Psoas muscle (tissue), 8 donors: ENCODE data around the gene CDK14. TPM values are rescaled to one million over a fixed set of nuclear protein-coding genes. Genes with fewer than 3 reads are reported as not detected.

Experiments
- ATAC-seq, 4 donors: fragments of 200-7000 bp; cut with Tn5 transposase; one replicate each; pipeline ENCODE4 v1.9.1; 2020; ENCODE audit warnings: moderate library complexity in 3 of 4, mild to moderate bottlenecking in 2 of 4
- DNase-seq, 2 donors: peaks; one replicate each; pipeline ENCODE4 v3.0.0-alpha.2; 2020
- H3K27ac ChIP-seq: fragments of 200-600 bp; one replicate; pipeline ENCODE4 v1.8.0; 2022
- H3K27me3 ChIP-seq, 3 donors: fragments of 200-600 bp in 1 of 3; one replicate each; pipeline versions ENCODE4 v1.6.1 to v1.8.0; 2013 to 2022; ENCODE audit warnings: low read length in 2 of 3, mild to moderate bottlenecking in 2 of 3, moderate library complexity in 1 of 3; ENCODE audit not compliant: insufficient read depth in 3 of 3
- H3K36me3 ChIP-seq, 2 donors: fragments of 200-600 bp in 1 of 2; one replicate each; pipeline versions ENCODE4 v1.6.1 to v1.8.0; 2013 to 2022; ENCODE audit warnings: low read depth in 1 of 2, mild to moderate bottlenecking in 1 of 2, moderate library complexity in 1 of 2; ENCODE audit not compliant: insufficient read depth in 1 of 2
- H3K4me1 ChIP-seq: fragments of 200-600 bp; one replicate; pipeline ENCODE4 v1.8.0; 2022
- H3K4me3 ChIP-seq: fragments of 200-600 bp; one replicate; pipeline ENCODE4 v1.8.0; 2022; ENCODE audit warnings: mild to moderate bottlenecking
- H3K9me3 ChIP-seq: fragments of 200-600 bp; one replicate; pipeline ENCODE4 v1.8.0; 2022
- WGBS, 3 donors: extraction: QIAGEN DNeasy Blood & Tissue Kit; methylation state at CpG; one replicate each; pipeline versions ENCODE4 v1.1.6 to v1.1.7; 2013; 5-methylcytosine and 5-hydroxymethylcytosine counted together
- intact Hi-C, 2 donors: fragments of 100-400 bp; cut with DNase I; formaldehyde crosslinking; loops; one replicate each; pipeline versions ENCODE4 v1.11.0 to v1.14.2; 2022
- polyA plus RNA-seq, 3 donors: library from polyadenylated mRNA; stranded (reverse); fragments of 200-250 nt; gene quantifications; one replicate each; pipeline ENCODE4 v1.2.3, GENCODE V29; 2013
- total RNA-seq, 4 donors: library from RNA; stranded (reverse); fragmentation: NEBNext Ultra II Directional in 2 of 4; extraction: Animal tissue kit (Norgen Biotek cat#: 25700) in 2 of 4; gene quantifications; one replicate each; pipeline versions ENCODE4 v1.2.1 to v1.2.4, GENCODE V29; 2021 to 2023
- TF ChIP-seq, protein P1 (sequence below): fragments of 200-600 bp; IDR thresholded peaks from one replicate; pipeline ENCODE4 v1.8.0; 2022; ENCODE audit warnings: antibody characterized with exemption
- donor health status: healthy with polysubstance abuse.
- donor health status: DM: no; HTN: no; CAD: no; lungs with moderate emphysema.
- donor health status: Bipolar disorder and iron deficiency.
- donor health status: healthy.
- donor health status: DM: yes; HTN: yes; CAD: no.
- donor health status: DM: no; HTN: no; CAD: no.
- donor health status: DM: no; HTN: no; CAD: no.
- donor health status: DM: yes; HTN: yes; CAD: no.

CDK14 gene
- total and polyA plus RNA-seq, 7 donors = 1.7 to 16.6 (median 10.6) TPM

DNA sequence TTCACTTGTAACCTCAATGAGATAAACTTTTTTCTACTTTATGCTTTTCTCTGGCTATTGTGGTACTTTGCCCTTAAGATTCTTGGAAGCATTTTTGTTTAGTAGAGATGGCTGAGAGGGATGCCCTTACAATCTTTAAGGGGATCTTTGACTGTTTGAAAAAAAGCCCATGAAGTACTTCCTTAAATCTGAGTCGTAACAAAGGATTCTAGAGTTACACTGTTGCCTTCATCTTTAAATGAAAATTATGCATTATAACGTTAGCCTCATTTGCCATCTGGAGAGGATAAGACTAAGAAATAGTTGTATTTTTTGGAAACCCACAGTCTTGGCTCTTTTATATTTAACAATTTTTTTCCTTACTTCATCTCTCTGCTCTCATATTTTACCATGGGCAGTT lies 630.3 kb downstream of the CDK14 start:
- TF ChIP-seq, protein P1, sequence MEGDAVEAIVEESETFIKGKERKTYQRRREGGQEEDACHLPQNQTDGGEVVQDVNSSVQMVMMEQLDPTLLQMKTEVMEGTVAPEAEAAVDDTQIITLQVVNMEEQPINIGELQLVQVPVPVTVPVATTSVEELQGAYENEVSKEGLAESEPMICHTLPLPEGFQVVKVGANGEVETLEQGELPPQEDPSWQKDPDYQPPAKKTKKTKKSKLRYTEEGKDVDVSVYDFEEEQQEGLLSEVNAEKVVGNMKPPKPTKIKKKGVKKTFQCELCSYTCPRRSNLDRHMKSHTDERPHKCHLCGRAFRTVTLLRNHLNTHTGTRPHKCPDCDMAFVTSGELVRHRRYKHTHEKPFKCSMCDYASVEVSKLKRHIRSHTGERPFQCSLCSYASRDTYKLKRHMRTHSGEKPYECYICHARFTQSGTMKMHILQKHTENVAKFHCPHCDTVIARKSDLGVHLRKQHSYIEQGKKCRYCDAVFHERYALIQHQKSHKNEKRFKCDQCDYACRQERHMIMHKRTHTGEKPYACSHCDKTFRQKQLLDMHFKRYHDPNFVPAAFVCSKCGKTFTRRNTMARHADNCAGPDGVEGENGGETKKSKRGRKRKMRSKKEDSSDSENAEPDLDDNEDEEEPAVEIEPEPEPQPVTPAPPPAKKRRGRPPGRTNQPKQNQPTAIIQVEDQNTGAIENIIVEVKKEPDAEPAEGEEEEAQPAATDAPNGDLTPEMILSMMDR = no peak
- peaks cover 0 to 6% (median 0%) of the 10 kb centered on the region in 3 donors for H3K27me3 ChIP-seq
- 33 to 39% (median 34%) methylated on average over 2 of the region's 2 CpGs for WGBS, 3 donors
- H3K27ac ChIP-seq = no peak overlapping the region
- H3K36me3 ChIP-seq = no peaks in the 10 kb centered on the region
- H3K9me3 ChIP-seq = no peaks in the 10 kb centered on the region
- no peaks in the 10 kb centered on the region for H3K4me1 ChIP-seq
- intact Hi-C loops = no loop called here
- no peak for DNase-seq
- H3K4me3 ChIP-seq = no peak overlapping the region
- ATAC-seq = no peak

DNA sequence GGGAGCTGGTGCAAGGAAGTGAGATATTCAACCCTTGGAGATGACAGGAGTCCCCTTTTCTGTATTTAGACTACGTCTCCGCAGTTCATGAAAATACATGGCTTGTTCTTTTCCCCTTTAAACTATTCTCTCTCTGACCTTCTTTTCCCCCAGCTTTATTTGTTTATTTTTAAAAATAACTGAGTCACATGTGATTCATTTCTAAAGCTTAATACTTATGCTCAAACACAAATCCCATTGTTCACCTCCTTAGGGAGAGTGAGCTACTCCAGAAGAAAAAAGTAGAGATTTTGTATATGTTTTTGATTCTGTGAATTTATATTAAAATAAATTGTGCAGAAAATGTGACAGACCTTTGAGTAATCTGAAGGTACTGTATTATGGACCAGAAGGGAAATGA lies 632.2 kb downstream of the CDK14 start:
- intact Hi-C loops = no loop called here
- no peak overlapping the region for H3K27ac ChIP-seq
- no peaks in the 10 kb centered on the region for H3K36me3 ChIP-seq
- H3K27me3 ChIP-seq = peaks cover 0 to 8% (median 1%) of the 10 kb centered on the region in 3 donors
- H3K9me3 ChIP-seq = no peaks in the 10 kb centered on the region
- no peaks in the 10 kb centered on the region for H3K4me1 ChIP-seq
- ATAC-seq (no peak), DNase-seq (no peak)
- H3K4me3 ChIP-seq = no peak overlapping the region
- TF ChIP-seq, protein P1 = no peak
- WGBS, 3 donors = 88 to 96% (median 91%) methylated on average over 2 of the region's 2 CpGs

DNA sequence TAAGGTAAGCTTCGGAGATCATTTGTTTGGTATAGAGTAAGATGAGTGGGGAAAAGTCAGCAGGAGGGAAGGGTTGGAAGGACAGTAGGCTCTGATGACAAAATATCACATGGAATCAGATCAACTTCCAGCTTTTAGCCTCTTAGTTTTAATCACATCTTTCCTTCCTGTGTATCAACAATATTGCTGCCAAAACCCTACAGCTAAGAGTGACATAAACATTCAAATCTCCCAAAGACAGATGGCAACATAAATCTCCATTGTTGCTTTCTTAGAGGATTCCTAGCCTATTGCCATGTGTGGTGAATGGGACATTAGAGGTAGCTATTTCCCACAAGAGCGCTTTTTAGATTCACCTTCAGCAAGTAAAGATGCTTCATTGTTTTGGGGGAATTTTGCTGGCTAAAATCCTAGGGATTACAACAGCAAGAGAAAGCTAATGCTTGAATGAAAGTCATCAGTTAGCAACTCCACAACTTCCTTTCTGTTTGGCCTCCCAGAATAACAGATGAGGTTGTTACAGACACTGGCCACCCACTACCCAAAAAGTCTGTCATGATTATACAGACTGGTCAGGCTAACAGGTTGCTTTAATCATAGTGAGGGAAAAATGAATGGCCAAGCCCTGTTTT lies 632.9 kb downstream of the CDK14 start:
- Histone ChIP-seq H3K27me3 (peaks cover 0 to 8% (median 2%) of the 10 kb centered on the region in 3 donors), H3K9me3 (no peaks in the 10 kb centered on the region), H3K4me1 (no peaks in the 10 kb centered on the region), H3K36me3 (no peaks in the 10 kb centered on the region), H3K4me3 (no peak overlapping the region), H3K27ac (no peak overlapping the region)
- TF ChIP-seq, protein P1 = no peak
- DNase-seq (no peak), ATAC-seq (no peak)
- intact Hi-C loops = no loop called here
- WGBS, 3 donors = 88 to 94% (median 89%) methylated on average over 2 of the region's 2 CpGs

DNA sequence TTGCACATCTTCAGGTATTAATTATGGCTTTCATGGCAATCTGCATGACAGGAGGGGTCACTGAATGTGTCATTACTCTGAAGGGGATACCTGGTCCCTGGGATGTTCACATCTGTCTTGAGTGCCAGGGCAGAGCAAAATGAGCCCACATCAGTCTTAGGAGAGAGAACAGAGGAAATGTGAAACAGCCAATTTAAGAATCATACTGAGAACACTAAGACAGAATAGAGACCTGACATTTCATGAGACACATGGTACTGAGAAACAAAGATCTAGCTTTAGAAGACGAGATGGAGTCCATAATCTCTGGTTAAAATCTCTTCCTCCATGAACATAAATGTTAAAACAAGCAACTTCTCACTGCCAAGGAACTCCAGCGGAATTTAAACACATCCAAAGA lies 634.0 kb downstream of the CDK14 start:
- DNase-seq (no peak), ATAC-seq (no peak)
- Histone ChIP-seq H3K4me3 (no peak overlapping the region), H3K27me3 (peaks cover 0 to 8% (median 2%) of the 10 kb centered on the region in 3 donors), H3K4me1 (no peaks in the 10 kb centered on the region), H3K9me3 (no peaks in the 10 kb centered on the region), H3K36me3 (no peaks in the 10 kb centered on the region), H3K27ac (no peak overlapping the region)
- TF ChIP-seq, protein P1 = no peak
- intact Hi-C loops = no loop called here
- 83 to 94% (median 92%) methylated on average over 2 of the region's 2 CpGs for WGBS, 3 donors

DNA sequence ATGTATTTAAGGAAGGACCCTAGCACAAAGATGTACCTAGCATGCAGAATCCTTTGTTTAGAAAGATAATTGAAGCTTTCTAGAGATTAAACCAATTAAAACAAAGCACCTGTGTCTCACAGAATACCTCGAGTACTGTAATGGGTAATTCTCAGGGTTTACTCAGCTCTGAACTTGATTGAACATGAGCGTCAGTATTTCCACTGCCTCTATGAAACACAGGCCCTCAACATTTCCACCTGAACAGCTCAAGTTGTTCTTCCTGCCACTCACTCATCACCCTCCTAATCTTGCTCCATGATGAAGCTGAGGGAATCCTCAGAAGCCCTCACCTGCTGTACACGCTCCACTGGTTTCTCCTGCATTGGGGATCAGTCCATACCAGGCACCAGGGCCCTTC lies 634.4 kb downstream of the CDK14 start:
- no peaks in the 10 kb centered on the region for H3K4me1 ChIP-seq
- TF ChIP-seq, protein P1 = no peak
- no peaks in the 10 kb centered on the region for H3K9me3 ChIP-seq
- peaks cover 0 to 8% (median 2%) of the 10 kb centered on the region in 3 donors for H3K27me3 ChIP-seq
- intact Hi-C loops = no loop called here
- WGBS, 3 donors = 72 to 94% (median 89%) methylated on average over 3 of the region's 3 CpGs
- H3K27ac ChIP-seq = no peak overlapping the region
- ATAC-seq = no peak
- no peaks in the 10 kb centered on the region for H3K36me3 ChIP-seq
- H3K4me3 ChIP-seq = no peak overlapping the region
- DNase-seq = no peak
